HL-60/S4 (cell line): ENCODE data around the gene VTA1.
"Not testable (repeated sequence)": the region's sequence is repeated elsewhere in the genome, so short reads cannot be mapped to it uniquely, and the experiment has no call there.

Experiments used
- in situ Hi-C: fragments of 300-500 bp; cut with MboI; formaldehyde crosslinking; loops from 2 replicates; pipeline ENCODE4 v1.14.3; 2022; ENCODE audit warnings: low sequenced_read_pairs

Gene VTA1

GRCh38 chr6:142167071-142167470, 20.0 kb downstream of the VTA1 start:
- in situ Hi-C loops, result loop anchor here (25.0 kb wide), 1 partner anchor 1270 kb away; no protein-coding TSS in a partner anchor

DNA sequence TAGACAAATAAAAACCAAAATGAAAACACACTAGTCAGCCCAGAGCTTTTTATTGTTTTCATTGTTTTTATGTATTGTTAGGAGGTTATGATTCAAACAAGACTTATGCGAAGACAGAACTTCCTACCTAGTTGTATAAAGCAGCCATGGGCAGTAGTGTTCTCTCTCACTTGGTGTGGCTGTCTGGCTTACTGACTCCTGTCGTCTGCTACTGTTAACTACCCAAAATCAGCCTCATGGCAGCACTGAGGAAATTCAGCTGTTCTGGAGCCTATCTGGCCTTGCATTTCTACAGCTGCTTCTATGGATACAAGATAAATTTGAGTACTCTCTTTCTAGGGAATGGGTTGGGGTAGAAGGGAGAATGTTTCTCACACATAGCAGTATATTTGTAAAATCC, 20.4 kb downstream of the VTA1 start:
- in situ Hi-C loops, result loop anchor here (25.0 kb wide), 1 partner anchor 1270 kb away; no protein-coding TSS in a partner anchor

- in situ Hi-C loops, result loop anchor here (25.0 kb wide), 1 partner anchor 1266 kb away; no protein-coding TSS in a partner anchor
Measured at GRCh38 chr6:142171351-142171750, 24.3 kb downstream of the VTA1 start.

DNA sequence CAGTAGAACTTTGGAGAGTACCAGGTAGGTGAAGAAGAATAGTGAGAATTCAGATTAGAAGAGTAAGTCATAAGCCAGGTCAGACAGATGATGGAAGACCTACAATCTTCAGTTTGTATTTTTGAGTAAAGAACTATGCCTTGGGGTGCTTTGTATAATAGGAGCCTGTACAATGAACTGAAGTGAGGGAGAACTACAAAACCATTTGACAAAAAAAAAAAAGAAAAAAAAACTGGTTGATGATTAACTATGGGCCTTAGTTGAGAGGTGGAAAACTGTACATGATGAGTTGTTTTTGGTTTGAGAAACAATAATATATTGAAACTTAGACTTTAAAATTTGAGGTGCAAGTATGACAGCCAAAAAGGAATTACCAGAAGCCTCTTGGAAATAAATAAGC, 25.7 kb downstream of the VTA1 start:
- in situ Hi-C loops, result loop anchor here (25.0 kb wide), 1 partner anchor 1265 kb away; no protein-coding TSS in a partner anchor

- in situ Hi-C loops, result loop anchor here (25.0 kb wide), 1 partner anchor 1263 kb away; no protein-coding TSS in a partner anchor
Measured at GRCh38 chr6:142173980-142174379, 26.9 kb downstream of the VTA1 start.

DNA sequence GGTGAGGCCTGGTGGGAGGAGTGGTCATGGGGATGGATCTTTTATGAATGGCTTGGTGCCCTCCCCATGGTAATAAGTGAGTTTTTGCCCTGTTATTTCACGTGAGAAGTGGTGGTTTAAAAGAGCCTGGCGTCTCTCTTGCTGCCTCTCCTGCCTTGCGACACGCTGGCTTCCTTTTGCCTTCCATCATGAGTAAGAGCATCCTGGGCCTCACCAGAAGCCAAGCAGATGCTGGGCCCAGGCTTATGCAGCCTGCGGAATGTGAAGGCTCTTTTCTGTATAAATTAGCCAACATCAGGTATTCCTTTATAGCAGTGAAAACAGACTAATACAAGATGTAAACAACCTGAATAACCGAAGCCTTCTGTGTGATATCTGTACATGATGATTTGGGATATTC, 27.6 kb downstream of the VTA1 start:
- in situ Hi-C loops, result loop anchor here (25.0 kb wide), 1 partner anchor 1263 kb away; no protein-coding TSS in a partner anchor

DNA sequence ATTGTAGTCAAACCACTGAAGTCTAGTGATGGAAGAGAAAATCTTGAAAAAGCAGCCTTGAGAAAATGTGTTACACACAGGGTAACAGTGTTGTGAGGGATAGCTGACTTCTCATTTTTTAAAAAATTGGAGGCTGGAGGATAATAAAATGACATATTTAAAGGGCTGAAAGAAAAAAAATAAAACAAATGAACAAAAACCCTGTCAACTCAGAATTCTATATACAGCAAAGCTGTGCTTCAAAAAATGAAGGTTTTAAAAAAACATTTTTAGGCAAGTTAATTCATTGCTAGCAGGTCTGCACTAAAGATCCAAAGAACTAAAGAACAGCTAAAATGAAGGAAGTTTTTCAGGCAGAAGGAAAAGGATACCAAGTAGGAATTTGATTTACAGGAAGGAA, 31.1 kb downstream of the VTA1 start:
- in situ Hi-C loops, result no loop called here

GRCh38 chr6:142182004-142182403, 34.9 kb downstream of the VTA1 start:
- in situ Hi-C loops, result no loop called here

DNA sequence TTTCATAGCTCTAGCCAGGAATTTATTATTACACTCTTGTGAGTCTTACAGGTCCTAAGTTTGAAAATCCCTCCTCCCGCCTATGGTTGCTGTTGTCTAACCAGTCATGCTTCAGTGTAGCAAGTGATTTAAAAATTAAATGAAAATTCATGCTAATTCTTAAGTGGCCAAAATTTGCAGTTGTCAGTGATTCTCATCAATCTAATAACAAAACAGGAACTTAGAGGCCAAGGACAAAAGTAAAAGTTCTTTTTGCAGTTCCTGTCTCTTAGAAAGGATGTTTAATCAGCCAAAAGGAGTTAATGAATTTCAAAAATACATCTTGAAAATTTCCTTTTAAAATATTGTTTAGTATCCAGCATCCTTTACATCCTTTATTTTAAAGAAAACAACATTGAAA, 36.3 kb downstream of the VTA1 start:
- in situ Hi-C loops, result no loop called here

DNA sequence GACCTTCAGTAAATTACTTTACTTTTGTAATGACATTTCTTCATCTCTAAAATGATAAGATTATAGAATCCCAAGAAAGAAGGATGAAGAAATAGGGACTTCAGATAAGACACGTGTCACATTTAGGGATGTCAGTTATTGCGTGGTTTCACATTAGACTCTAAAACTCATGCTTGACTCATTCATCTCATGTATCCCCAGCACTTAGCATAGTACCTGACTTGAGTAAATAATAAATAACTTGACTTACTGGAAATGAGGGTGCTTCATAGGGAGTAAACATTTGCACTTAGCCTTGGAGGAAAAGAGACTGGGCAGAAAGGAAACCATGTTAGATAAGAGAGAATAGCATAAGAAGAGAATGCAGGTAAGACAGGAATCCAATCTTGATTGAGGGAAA, 37.2 kb downstream of the VTA1 start:
- in situ Hi-C loops, result no loop called here

DNA sequence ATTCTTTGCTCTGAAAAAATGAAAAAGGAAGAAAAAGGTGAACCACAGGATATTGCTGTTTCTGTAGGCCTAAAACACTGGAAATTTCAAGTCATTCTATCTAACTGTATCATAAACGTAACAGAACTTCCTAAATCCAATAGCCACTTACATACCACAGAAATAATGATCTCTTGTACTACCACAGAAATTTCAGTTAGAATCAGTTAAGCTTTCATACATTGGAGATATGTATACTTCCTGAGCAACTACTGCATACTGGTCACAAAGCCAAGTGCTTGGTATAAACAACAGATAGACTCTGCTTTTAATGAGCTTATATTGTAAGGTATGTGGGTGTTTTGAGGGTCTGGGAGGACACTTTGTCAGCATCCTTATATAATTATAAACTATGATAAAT, 38.6 kb downstream of the VTA1 start:
- in situ Hi-C loops, result no loop called here

GRCh38 chr6:142187209-142187608, 40.1 kb downstream of the VTA1 start:
- in situ Hi-C loops, result no loop called here

DNA sequence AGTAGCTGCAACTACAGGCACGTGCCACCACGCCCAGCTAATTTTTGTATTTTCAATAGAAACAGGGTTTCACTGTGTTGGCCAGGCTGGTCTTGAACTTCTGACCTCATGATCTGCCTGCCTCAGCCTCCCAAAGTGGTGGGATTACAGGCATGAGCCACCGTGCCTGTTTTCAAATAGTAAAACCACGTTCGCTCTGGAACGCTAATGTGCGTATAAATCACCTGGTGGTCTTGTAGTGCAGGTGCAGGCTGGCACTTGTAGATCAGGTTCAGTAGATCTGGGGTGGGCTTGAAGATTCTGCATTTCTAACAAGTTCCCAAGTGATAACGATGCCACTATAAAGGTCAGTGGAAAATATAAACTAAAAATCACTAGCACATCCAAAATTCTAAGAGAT, 41.3 kb downstream of the VTA1 start:
- in situ Hi-C loops, result not testable (repeated sequence)

- in situ Hi-C loops, result no loop called here
Measured at GRCh38 chr6:142189057-142189456, 42.0 kb downstream of the VTA1 start.

GRCh38 chr6:142192343-142192742, 45.3 kb downstream of the VTA1 start:
- in situ Hi-C loops, result no loop called here

GRCh38 chr6:142193621-142194020, 46.6 kb downstream of the VTA1 start:
- in situ Hi-C loops, result no loop called here

GRCh38 chr6:142195862-142196541, 48.9 kb downstream of the VTA1 start:
- in situ Hi-C loops, result no loop called here

DNA sequence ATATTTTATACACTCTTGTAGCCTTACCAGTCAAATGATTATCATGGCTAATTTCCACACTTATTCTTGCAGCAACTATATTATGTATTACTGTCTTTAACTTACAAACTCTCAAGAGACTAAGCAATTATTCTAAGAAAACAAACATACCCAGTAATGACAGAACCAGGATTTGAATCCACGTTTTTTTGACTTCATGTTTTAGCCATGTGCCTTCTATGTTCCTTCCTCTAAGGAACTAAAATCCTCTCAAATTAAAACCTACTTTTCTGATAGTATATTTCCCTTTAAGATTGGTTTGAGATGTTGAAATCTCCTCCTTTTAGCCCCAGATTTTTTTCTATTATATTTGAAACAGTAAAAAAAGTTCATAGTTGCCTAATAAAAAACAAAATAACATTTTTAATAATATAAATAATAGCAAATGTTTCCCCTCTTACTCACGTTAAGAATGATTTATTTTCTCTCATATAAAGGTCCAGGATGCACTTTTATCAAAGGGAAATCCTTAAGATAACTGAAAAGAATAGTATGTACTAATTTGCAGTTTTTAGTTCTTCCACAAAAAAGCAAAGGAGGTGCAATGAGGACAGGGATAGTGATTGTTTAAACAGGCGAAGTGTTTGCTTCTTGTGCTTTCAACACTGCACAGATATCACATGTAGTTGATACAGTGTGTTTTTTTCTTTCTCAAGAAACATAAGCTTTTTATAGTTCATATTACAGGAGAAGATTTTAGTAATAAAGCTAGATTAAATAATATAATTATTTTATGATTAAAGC, 54.0 kb downstream of the VTA1 start:
- in situ Hi-C loops, result no loop called here

DNA sequence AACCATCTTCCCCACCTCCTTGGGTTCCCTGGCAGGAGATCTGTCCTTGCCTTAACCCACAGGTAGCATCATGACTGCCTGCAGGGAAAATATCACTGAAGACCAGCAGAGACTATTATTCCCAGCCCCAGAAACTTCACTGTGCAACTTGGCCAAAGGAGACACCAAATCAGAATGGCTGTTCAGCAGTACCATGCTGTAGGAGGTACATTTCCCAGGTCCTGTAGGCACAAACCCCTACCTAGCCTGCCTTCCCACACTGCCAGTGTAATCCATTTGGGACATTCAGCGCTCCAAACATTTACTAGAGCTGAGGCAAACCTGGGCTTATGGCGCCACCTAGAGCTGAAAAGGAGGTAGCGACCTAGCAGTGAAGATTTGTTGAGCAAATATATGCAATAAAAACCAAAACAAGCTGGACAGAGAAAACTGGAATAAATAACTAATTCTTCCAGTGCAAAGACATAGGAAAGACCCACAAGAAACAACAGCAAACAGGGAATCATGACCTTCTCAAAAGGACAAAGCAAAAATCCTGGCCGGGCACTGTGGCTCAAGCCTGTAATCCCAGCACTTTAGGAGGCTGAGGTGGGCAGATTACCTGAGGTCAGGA, 60.3 kb downstream of the VTA1 start:
- in situ Hi-C loops, result no loop called here

DNA sequence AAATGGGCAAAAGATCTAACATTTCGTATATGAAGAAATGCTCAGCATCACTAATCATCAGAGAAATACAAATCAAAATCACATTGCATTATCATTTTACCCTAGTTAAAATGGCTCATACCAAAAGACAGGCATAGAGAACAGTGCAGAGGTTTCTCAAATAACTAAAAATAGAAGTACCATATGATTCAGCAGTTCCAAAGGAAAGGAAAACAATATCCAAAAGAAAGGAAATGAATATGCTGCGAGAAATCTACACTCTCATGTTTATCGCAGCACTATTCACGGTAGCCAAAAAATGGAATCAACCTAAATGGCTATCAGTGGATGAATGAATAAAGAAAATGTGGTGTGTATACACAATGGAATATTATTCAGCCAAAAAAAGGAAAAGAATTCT, 63.5 kb downstream of the VTA1 start:
- in situ Hi-C loops, result no loop called here

DNA sequence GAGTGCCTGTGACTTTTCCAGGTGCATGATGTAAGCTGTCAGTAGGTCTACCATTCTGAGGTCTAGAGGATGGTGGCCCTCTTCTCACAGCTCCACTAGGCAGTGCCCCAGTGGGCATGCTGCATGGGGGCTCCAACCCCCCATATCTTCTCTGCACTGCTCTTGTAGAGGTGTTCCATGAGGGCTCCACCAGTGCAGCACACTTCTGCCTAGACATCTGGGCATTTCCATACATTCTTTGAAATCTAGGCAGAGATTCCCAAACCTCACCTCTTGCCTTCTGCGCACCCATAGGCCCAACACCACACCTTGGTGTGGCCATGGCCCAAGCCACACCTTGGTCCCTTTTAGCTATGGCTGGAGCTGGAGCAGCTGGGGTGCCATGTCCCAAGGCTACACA, 66.3 kb downstream of the VTA1 start:
- in situ Hi-C loops, result no loop called here

DNA sequence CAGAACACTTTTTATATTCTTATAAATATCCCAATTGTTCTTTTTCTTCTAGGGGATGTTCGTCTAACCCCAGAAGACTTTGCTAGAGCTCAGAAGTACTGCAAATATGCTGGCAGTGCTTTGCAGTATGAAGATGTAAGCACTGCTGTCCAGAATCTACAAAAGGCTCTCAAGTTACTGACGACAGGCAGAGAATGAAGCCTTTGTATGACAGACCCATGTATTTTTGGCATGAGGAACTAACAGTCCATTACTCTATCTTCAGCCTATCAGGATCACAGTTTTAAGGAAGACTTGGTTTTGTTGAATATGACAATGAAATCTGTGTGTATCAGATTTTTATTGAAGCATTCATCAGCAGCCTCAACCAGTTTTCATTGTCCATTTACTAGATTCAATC, 71.4 kb downstream of the VTA1 start:
- in situ Hi-C loops, result no loop called here
